Hippocampal formation (tissue), 2 donors: ENCODE data around the gene POC1A.

ENCODE experiments used
- DNase-seq, 2 donors: peaks; one replicate each; lab custom pipeline; 2025; lab: John Stamatoyannopoulos, UW

The POC1A gene

DNA sequence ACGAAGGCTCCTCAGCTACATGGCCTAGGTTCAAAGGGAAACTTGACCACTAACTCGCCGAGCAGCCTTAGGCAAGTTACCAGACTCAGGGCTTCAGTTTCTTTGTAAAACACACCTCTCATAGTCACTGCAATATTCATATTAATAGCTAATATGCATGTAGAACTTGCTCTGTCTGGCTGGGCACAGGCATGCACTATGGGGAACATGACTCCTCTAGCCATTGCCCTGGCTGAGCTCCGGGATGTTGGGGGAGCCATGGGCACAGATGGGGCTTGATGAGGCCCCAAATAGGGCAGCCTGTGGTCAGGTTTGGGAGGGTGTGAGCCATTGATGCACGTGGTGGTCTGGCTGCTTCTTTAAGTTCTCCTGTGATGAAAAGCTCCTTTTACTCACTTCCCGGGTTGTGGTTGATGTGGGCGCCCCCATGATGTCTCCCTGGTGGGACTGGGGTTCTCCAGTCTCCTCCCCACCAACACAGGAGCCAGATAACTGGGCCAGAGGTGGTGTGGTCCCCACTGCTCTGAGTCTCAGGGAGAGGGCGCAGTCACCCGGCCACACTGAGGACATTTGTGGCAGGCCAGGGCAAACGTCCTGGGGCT is 68.4 kb downstream of the POC1A start:
- no peak for DNase-seq

DNA sequence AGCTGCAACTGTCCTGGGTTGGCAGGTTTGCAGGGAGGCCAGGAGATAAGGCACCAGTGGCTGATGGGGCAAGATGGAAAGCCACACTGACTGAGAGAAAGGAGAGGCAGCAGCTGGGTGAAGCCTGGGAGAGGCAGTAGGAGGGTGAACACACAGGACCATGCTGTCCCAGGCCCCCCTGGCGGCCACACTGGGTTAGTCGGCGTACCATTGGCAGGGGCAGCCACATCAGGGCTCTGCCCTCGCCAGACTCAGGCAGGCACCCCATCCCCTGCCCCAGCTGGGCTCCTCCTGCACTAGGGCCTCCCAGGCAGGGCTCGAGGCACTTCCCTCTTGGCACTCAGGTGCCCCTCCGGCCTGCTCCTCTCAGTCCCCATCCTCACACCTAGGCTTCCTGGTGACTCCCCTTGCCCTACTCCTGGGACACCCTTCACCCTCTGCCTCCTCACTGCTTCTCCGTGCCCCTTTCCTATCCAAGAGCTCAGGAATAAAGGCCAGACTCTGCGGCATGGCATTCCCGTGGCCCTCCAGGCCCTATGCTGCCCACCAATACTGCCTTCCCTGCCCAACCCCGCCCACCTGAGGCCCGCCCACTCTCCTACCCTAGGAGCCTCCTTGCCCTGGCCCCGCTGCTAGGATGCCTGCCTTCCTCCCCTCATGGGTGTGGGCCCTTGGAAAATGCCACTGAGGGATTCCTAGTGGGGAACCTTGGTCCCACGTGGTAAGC is 69.1 kb downstream of the POC1A start:
- DNase-seq, result no peak

DNA sequence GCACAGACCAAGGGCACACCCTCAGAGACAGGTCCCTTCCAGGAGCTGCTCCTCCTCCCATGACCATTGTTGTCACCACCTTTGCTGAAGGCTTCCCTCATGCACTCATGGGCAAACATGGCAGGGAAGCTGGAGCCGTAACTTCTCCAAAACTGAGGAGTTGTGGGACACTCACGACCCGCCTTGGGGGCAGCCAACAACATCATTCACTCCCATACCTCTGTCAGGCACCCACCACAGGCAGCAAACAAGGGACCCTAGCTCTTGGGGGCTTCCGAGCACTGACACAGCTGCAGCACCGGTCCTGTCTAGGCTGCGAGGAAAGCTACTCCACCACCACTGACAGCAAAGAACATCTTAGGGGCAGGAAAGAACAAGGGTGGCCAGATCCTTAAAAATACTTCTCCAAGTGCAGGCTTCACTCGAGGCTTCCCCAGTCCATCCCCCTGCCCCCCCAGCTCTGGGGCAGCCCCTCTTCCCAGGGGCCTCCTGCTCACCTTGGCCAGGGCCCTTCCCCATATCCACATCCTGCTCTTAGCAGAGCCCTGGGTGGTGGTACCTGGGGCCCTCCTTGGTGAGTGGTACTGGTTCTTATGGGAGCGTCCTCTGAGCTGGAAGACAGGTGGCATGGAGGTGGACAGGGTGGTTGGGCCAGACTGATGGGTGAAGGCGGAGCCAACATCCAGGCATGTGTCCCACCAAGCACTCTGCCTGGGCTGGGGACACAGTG is 69.8 kb downstream of the POC1A start:
- DNase-seq, result no peak

DNA sequence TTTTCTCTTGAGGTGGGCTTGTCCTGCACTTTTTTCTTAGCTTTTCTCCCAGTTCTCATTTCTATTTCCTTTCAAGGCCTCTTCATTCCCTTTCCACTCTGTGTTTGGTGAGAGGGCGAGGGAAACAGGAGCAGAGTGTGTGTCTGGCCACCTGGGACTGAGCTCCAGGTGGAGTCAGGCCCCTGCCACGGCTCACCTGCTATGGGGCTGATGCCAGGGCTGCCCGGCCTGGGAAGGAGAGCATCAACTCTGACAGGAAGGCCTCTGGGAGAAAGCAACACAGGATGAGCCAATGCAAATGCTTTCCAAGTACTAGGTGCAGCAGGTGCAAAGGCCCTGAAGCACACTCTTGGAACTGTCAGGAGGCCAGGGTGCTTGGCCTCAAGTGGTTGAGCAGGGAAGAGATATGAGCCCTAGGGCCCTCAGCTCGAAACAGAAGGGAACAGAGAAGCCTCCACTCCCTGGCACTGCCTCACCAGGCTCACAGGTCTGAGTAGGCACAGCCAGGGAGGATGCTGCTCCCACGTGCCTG is 70.6 kb downstream of the POC1A start:
- no peak for DNase-seq

DNA sequence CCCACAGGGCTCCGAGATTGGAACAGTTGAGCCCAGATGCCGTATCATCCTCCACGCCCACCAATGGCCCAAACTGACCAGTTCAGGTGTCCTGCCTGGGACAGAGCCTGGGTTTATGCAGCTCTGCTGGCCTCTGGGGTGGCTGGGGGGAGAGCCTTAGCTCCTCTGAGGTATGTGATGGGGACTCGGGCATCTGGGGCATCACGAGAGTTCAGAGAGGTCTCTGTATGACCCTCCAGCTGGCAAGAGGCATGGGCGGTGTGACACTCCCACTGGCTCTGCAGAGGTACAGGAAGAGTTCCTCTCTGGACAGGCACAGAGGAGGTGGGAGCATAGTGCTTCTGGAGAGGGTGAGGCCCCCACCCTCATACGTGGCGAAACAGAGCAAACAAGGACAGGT is 71.3 kb downstream of the POC1A start:
- no peak for DNase-seq

DNA sequence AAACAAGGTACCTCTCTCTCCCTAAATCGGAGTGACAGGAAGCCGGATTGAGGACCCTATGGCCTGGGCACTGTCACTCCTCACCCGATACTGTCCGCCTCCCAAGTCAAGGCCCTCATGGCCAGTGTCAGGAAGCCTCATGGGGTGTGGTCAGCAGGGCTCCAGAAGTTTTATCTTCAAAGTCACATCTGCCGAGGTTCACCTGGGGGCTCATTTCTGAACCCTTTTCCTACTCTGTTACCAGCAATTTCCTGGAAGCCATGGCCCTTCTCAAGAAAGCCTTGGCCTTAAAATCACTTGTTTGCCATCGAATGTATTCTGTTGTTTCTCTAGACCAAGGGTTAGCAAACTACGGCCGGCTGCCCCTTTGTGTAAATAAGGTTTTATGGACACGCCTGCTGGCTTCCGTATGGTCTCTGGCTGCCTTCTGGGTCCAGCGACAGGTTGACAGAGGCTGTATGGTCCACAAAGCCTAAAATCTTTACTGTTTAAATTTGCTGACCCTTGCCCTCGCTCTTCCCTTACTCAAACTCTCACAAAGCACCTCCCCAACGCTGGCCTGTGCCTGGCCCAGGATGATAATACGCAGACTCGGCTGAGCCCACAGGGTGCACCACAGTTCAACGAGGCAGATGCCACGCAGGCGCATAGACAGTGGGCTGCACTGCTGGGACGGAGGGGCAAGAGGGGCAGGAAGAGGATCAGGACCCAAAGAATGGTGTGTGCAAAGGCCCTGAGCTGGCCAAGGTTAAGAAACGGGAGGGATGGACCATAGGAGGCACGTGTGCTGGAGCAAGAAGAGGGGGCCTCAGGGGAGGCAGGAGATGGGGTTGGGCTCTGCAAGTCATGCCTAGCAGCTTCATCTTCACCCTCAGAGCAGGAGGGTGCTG is 73.1 kb downstream of the POC1A start:
- no peak for DNase-seq

DNA sequence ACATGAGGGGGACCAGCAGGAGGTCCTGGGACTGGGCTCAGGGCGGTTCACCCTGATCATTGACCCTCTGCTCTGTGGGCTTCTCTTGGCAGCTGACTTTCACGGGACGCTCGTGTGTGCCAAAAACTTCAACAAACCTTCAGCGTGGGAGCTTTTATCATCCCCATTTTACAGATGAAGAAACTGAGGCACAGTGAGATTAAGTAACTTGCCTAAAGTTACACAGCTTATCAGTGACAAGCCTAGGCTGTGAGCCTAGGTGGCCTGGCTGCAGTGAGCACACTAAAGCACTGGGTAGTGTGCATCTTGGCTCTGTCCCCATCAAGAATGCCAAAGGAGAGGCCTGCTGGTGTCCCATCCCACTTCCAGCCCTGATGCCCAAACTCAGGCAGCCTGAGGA is 74.3 kb downstream of the POC1A start:
- DNase-seq, result no peak

DNA sequence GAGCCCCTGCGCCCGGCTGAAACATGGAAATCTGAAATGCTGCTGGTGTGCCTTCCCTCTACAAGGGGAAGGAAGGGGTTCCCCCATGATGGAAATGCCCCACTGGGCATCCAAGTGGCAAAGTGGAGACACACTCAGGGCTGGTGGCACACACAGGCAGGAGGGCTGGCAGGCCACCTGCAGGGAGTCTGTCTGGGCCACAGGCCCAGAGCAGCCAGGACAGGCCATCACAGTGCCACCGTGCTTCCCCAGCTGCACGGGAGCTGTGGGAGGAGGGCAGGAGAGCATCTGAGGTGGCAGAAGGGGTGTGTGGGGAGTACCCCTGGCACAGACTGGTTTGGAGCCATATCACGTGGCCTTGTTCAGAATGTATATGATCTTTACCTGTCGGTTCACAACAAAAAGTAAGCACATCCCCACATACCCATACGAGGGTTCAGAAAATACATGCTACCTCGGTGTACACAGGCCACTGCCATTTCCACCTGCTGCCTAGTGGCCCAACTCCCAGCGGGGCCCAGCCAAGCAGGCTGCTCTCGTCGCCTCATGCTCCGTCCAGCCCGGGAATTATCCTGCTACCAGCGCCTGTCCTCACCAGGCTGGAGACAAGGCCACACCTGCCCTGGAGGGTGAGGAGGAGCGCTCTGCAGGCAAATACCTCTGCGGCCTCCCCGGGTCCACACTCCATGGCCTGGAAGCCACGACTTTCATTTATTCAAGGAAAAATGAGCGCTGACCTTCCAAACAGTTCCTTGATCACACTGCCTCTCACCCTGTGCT is 75.3 kb downstream of the POC1A start:
- no peak for DNase-seq

DNA sequence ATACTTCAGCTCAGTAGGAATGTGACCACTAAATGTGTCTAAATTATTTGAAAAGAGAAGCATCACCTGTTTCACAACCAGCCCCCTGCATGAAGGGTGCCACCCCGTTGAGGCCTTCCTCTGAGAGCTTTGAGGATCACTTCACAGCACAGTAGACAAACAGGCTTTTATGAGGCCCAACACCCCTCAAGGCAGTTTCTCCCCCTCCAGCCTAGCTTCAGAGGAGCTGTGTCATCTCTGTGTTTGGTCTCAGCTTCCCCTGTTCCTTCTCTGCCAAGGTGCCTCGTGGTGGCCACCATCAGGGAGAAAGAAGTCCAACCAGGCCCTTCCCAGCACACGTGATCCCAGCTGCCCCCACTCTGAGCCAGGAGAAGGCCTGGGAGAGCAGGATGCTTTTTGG is 76.3 kb downstream of the POC1A start:
- no peak for DNase-seq

DNA sequence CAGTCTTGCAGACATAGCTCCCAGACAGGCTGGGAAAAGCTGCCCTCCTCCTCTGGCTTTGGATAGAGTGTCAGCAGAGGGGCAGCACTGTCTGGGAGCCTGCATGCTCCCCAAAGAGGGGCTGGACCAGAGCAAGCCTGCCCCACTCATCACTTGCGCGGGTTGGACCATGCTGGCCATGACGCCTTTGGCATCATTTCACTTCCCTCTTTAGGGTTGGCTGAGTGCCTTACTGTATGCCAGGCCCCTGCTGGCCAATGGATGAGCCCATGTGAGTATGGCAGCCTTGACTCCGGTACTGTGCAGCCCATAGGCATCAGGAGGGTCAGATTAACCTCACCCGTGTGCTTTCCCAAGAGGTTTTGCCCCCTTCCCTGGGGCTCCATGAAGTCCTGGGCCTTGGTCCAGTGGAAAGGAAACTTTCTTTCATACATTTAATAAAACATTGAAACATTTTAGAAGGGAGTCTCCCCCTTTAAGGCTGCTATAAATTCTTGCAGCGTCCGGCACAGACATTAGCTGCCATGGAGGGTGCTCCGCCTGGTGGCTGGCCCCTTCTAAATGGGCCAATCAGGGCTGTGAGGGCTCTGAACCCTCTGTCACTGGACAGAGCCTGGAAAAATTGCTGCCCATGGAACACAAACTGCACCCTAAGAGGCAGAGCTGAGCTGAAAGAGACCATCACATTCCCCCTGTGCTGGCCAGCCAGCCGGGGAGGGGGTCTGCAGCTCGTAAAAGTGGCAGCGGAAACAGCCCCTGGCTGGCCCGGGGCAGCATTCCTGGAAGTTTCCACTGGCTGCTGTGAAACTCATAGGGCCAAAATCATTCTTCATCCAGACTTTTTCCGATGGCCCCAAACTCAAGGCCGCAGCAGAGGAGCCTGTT is 77.1 kb downstream of the POC1A start:
- no peak for DNase-seq

DNA sequence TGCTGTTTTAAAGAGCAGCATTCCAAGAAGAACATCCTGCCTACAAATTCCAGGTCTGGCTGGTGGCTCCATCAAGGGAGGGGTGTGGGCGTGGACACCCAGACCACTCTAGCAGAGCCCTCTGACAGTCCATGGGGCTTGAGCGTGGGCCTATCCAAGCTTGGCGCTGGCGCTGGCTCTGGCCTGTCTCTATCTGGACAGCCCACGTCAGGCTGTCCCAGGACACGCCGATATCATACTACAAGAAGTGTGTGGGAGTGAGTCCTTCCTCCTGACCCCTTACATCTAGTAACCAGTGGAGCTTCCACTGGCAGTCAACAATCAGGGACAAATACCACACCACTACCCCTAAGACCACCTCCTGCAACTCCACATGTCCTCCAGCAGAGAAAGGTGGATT is 80.7 kb downstream of the POC1A start:
- no peak for DNase-seq

DNA sequence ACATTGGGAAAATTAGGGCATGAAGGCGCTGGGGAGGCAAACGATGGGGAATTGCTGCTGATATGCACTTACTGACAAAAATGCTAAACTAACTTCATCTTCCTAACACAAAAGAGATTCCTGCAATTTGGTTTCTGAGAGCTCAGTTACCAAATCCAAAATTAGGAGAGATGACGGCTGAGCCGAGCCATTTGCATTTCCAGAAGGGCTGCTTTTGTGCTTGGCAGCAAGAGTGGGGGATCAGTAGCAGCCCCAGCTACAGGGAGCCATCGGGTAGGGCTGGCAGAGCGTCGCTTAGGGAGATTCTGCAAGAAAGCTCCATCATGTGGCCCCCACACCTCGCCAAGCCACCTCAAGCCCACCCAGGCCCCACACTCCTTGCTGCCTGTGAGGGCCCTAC is 81.8 kb downstream of the POC1A start:
- DNase-seq, result no peak

DNA sequence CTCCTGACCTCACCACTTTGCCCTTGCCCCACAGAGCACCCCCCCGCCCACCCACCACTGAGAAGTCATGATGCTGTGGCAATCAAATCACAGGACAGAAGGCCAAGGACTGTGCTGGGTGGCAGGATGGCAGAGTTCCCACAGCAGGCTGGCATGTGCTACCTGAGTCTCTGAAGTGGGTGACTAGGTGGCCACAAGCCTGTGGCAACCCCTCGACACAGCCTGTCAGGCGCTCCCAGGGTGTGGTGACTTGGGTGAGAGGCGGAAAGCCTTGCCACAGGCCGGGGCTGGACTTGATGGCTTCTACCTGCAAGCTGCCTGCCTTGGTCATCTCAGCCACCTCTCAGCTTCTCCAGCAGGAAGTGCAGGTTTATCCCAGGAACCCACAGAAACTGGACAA is 82.2 kb downstream of the POC1A start:
- no peak for DNase-seq

DNA sequence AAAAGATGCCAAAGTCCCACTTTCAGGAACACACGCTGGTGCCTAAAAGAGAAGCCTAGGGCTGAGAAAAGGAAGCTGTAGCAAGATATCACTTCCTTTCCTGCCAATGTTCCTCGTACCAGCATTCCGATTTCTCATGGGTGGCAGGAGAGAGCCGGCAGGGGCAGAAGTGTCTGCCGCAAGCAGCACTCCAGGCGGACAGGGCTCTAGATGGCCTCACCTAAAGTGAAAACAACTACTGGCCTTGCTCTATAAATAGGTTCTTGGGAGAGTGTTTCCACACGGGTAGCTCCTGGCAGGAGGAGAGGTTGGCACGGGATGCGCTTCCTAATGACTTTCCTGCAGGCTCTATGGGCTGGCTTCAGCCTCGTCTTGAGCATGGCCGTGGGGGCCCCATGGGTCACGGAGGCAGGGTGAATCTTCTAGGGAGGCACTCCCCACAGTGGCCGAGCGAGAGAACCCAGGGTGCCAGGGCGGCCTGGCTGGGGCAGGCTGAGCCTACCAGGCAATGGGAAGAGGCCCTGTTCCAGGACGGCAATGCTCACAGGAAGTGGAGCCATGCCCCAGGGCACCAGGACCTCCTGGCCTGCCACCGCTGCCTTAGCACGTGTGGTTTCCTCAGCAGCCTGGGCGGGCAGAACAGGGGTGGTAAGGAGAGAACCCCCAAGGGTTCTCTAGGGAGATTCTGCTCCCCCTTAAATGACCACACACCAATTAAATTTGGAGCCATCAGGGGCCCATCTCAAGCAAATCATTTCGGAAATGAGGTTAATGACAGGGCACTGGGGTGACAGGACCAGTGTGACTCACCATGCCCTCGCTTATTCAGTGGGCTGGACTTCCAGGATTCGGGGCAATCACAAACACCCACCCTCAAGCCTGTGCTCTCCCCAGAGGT is 83.2 kb downstream of the POC1A start:
- DNase-seq, result no peak

DNA sequence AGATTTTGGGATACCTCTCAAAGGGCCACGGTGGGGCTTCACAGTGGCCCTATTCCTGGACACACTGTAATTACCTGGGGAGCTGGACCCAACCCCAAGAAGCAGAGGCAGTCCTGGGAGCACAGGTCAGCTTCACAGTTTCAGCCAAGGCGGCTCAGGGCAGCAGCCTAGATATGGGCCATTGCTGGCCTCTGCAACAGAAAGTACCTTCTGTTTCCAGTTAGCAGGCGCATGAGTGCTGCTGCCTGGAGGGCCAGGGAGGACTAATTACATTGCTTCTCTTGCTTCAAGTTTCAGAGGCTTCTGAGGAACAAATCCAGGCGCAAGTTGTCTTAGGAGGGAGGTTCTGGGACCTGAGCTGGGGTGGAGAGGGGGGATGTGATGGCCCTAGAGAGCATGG is 84.4 kb downstream of the POC1A start:
- no peak for DNase-seq

DNA sequence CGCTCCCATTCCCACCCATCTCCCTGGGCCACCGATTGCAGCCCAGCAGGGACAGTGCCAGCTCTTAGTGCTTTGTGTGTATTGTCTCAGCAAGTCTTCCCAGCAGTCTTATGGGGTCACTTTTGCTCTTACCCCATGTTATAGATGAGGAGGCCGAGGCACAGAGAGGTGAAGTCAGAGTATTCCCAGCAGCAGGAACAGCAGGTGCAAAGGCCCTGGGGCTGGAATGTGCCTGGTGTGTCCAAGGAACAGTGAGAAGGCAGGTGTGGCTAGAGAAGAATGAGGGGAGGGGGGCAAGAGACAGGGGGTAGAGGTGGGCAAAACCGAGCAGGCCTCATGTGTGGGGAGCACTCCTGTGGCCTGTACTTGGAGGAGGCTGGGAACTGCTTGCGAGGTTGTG is 85.1 kb downstream of the POC1A start:
- no peak for DNase-seq

DNA sequence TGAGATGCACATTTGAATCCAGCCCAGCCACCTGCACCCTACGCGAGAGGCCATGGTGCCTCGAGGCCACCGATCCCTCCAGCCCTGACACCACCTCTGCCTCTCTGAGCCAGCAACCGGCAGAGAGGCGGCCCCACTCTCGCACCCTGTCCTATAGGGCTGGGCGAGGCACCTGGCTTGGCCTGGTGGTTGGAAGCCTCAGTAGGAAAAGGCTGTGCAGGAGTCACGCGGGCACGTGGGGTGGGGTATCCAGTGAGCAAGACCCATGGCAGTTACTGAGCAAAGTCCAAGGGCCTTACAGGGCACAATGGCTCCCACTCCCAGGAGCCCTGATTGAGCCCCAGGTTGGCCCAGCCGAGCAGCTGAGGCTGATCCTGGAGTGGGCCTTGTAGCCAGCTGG is 85.5 kb downstream of the POC1A start:
- DNase-seq, result no peak

DNA sequence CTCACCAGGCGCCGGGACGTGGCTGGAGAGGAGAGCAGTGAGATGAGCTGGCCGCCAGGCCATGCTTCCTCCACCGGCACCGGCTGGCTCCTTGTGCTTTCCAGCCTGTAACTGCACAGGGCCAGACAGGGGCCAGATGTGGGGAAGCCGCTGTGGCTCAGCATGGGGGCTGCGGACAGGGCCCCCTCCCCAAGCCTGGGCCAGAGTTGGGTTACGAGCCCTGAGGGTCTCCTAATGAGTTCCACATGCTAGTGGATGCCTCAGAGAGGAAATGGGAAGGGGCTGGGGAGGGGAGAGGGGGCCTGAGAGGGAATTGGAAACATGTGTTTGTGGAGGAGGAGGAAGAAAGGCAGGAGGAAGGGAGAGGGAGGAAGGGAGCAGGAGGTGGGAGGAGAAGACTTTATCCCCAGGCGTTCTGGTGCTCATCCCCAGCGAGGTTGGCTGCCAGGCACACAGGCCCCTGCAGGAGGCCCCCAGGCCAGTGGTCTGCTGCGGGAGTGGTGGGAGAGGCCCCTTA is 86.1 kb downstream of the POC1A start:
- no peak for DNase-seq

DNA sequence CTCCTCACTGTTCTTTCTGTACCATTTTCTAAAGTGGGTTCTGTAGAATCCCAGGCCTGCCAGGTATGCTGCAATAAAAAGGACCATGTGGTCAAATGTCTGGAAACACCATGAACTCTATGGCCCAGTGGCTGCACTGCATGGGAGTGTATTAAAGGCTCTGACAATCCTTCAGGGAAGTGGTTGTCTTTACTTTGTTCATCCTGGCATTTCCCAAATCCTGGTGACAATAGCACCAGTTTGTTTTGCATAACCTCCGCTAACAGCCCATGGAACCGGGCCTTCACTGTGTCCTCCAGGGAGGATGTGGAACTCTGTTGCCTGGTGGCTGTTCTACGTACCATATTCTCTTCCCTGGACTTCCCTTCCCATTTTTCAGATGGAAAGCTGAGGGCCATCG is 86.7 kb downstream of the POC1A start:
- no peak for DNase-seq
